NCI-H1105 (cell line): Measurements from ENCODE around the gene SETD1B.
"Not testable (repeated sequence)": the region's sequence is repeated elsewhere in the genome, so short reads cannot be mapped to it uniquely, and the experiment has no call there.

Source experiments
- DNase-seq: peaks from one replicate; lab custom pipeline; 2025; lab: John Stamatoyannopoulos, UW

The SETD1B gene

DNA sequence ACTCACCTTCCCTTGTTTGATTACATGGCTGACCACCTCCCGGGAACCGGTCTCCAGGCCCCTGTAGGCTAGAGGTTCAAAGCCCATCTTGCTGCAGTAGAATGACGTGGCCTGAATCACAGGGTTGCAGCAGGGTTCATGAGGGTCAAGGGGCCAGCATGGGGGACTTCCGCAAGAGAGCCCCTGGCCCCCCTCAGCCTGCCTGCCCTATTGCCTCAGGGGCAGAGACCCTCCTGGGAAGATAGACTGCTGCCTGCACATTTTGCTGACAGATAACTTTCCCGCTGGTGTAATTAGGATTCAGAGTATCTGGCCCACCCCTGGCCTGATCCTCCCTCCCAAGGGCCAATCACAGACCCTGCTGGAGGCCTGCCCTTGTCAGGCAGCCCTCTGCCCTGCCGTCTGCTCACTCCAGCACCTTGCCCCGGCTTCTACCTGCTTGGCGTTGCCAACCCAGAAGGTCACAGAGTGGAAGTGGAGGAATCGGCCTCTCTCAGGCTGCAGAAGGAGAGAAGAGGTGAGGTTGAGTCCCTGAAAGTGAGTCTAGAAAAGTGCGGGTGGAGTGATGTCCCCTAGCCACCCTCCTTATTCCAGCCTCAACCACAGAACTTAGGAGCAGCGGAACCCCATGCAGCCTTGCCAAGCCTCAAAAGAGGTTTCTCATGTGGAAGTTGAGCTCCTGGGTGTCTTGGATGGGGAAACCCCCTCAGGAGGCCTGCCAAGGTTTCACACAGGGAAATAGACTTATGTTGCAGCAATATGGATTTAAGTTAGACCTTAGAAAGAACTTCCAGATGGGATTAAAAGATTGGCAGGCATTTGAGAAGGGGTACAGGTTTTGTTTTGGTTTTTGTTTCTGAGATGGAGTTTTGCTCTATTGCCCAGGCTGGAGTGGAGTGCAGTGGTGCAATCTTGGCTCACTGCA lies 53.8 kb downstream of the SETD1B start:
- no peak for DNase-seq

DNA sequence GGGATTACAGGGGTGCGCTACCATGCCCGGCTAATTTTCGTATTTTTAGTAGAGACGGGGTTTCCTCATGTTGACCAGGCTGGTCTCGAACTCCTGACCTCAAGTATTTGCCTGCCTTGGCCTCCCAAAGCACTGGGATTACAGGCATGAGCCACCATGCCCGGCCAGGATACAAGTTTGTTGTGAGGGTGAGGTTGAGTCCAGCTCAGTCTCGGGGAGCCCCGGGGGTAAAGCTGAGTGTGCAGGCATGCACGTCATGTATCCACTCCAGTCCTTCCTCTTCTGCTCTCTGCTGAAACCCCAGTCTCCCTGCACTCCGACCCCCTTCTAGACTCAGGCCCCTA lies 54.5 kb downstream of the SETD1B start:
- DNase-seq, result no peak

DNA sequence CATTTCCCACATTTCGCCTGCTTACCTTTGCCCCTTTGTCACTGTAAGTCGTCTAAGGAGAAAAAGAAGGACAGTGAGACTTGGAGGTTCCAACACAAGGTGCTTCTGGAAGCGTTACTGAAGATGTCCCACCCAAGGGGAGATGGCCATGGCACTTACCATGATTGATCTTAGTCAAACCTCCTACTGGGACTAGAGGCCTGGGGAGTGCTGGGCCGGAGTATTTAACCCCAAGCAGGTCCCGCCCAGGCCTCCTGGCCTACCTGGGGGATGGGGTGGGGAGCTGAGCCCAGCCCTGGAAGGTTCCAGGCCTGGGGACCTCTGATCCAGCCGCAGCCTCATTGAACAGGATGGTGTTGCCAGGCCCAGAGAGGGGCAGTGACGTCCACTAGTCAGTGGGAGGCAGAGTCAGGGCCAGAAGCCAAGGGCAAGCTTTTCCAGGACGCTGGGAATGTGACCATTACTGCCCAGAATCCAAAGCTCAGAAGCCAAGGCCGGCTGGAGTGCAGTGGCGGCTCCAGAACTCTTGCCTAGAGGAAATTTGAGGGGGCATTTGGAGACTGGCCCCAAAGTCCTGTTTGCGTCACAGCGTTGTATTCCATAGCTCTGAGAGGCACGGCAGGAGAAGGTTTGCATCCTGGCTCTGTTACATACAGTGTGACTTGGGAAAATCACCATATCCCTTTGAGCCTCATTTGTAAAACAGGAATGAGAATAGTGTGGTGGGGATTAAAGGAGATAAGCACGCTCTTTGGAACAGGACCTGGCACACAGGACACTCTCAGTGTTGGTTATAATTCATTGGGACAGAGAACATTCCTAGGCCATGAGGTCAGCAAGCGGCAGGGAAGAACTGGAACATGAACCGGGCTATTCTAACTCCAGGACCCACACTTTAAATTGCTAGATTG lies 55.1 kb downstream of the SETD1B start, which contains the start of gene HPD:
Gene HPD (minus strand): TSS at position 198 of the 911 bp plus-strand sequence. CDS start 36 bp downstream, at position 162.
- no peak for DNase-seq

DNA sequence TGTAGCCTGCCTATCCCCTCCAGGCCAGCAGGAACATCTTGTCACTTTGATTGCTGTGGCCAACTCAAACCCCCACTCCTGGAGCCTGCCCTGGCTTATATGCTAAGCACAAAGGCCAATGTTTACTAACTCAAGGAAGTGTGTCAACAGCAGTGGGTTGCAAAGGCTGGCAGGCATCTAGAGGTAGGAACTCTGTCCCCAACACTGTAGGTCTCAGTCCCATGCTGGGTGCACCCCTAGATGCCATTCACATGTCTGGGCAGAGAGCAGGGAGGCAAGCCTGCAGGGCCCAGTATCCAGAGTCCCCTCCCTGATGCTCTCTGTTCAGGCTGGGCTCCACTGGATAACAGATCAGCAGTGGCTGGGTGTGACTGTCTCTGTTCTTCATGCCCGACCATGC lies 56.4 kb downstream of the SETD1B start:
- no peak for DNase-seq

DNA sequence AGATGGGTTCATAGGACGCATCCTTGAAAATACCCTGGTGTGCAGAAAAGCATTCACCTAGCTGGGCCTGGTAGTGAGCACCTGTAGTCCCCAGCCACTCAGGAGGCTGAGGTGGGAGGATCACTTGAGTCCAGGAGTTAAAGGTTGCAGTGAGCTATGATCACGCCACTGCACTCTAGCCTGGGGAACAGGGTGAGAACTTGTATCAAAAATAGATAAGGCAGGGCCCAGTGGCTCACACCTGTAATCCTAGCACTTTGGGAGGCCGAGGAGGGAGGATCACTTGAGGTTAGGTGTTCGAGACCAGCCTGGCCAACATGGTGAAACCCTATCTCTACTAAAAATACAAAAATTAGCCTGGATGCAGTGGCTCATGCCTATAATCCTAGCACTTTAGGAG lies 56.9 kb downstream of the SETD1B start:
- DNase-seq, result not testable (repeated sequence)

DNA sequence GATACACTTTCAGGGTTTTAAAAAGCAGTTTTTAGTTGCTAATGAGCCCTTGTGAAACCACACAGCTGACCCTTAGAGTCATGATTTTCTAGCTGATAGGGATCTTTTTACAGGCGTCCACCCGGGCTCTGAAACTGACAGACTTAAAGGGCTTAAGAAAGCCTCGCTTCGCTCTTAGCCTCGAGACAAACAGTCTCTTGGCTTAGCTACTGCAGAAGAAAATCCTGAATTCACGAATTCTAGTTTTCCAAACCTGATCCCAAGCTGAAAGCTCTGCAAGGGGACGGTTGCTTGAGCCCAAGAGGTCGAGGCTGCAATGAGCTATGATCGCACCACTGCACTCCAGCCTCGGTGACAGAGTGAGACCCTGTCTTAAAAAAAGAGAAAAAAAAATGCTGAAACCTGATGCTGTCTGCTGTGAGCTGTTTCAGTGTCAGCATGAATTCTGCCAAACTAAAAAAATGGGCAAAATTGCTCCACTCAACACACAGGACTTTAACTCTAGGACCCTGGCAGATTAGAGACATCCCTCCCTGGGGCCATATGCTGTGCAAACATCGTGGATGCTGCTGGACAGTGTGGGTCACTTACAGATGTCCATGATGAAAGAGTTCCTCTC lies 57.9 kb downstream of the SETD1B start:
- no peak for DNase-seq

DNA sequence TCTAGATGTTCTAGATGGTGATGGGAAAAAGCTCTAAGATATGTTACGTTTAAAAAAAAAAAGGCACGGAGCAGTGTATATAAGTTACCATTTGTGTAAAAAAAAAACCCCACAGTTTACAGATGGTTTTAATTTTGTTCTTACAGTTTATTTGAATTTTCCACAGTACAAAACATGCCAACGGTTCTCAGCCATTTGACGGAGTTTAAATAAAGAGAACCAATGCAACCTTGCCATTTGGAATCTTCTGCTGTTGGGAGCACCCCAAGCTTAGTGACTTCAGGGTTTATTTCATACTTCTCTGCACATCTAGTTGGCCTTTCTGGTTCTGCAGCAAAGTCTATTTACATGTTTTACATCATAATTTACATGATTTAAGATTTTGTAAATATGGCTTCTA lies 62.5 kb downstream of the SETD1B start:
- DNase-seq, result no peak

DNA sequence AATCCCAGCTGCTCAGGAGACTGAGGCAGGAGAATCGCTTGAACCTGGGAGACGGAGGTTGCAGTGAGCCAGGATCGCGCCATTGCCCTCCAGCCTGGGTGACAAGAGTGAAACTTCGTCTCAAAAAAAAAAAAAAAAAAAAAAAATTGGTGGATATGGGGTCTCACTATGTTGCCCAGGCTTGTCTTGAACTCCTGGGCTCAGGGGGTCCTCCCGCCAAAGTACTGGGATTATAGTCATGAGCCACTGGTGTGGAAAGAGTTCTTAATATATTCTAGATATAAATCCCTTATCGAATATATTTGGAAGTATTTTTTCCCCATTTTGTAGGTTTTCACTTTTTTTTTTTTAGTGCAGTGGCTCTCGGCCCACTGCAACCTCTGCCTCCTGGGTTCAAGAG lies 65.4 kb downstream of the SETD1B start:
- not testable (repeated sequence) for DNase-seq

DNA sequence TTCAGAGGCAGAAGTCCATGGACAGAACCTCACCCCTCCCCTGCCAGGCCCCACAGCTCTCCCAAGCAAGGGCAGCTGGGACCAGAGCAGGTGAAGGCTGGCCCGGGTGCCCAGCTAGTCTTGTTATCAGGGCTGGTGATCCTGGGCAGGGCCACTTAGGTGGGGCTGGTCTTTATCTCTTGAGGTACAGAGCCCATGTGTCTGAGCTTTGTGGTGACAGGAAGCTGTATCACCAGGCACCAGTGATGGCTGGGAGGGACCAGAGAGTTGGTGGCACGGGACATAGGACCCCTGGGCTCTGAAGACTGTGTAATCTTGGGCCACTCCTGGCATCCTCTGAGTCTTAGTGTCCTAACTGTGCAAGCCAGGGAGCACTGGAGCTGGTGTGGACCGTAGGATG lies 67.7 kb downstream of the SETD1B start:
- no peak for DNase-seq

DNA sequence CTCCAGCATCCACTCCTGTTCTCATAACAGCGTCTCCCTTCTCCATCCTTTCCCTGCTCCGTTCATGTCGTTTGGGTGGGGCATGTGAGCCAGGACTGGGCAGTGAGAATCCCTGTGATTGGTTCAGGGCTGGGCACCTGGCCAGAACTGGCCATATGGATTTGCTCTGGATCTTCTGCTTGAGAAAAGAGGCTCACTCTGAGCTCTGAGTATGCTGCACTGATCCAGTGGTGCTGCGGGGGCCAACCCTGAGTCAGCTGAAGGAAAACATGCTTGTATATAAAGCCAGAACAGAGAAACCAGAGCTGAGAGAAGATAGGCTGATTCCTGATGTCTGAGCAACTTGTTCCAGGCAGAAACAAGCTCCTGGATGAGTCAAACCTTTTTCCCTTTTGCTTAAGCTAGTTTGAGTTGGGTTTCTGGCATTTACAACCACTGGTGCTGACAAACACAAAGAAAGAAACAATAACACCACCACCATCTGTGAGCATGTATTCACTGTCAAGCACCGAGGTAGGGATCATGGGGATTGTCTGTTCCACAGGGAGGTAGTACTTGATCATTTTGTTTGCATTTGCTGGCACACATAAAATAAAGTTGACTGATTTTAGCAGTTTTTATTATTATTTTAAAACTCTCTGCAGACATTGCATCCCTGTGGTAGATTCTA lies 68.9 kb downstream of the SETD1B start:
- DNase-seq, result no peak

DNA sequence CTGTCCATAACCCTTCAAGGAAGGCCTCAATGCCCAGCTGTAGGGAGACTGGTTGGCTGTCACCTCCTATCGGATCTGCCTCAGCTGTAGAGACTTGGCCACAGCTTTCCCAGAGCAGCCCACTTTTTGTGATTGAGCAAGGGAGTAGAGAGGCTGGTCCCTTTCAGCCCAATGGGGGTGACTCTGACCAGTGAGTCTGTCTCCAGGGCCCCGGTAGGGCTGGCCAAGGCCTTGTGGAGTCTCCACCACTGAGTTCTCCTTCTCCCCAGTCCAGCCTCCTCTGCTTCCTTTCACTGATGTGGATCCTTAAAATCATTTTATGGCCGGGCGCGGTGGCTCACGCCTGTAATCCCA lies 69.4 kb downstream of the SETD1B start:
- no peak for DNase-seq

DNA sequence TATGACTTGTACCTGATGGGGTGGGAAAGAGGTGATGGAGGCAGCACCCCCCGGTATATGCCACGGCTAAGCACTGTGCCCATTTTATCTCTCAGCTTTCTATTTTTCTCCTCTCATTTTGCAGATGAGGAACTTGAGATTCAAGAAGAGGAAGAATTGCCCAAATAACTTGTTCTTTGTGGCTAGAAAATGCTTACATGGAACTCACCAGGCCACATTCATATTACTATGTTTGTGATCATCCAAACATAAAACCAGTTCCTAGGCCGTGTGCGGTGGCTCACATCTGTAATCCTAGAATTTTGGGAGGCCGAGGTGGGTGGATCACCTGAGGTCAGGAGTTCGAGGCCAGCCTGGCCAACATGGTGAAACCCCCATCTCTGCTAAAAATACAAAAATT lies 70.3 kb downstream of the SETD1B start:
- no peak for DNase-seq

DNA sequence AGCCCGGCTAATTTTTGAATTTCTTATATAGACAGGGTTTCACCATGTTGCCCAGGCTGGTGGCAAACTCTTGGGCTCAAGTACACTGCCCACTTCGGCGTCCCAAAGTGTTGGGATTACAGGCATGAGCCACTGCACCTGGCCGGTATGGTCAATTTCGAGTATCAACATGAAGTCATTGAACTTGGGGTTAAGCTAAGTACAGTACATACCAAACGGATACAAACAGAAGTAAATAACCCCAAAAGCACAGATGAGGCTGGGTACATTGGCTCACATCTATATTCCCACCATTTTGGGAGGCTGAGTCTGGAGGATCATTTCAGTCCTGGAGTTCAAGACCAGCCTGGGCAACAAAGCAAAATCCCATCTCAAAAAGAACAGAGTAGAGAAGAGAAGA lies 71.8 kb downstream of the SETD1B start:
- DNase-seq, result no peak

DNA sequence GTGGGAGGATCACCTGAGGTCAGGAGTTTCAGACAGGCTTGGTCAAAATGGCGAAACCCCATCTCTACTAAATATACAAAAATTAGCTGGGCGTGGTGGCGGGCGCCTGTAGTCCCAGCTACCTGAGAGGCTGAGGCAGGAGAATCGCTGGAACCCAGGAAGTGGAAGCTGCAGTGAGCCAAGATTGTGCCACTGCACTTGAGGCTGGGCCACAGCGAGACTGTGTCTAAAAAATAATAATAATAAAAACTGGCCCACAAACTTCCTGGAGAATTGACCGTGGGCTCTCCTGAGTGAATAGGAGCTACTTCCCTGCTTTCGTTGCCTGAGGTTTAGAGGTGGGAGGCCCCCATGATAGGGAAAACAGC lies 72.3 kb downstream of the SETD1B start:
- DNase-seq, result not testable (repeated sequence)
